Putamen (tissue), 1 donor: ENCODE data around the gene ADTRP.

ENCODE experiments used
- DNase-seq: peaks from one replicate; pipeline ENCODE4 v3.0.0-alpha.2; 2016; ENCODE audit warnings: low spot score

ADTRP gene

GRCh38 chr6:11754625-11755271, 23.9 kb downstream of the ADTRP start:
- no peak for DNase-seq

- no peak for DNase-seq
Measured at GRCh38 chr6:11753798-11754197, 24.8 kb downstream of the ADTRP start.

DNA sequence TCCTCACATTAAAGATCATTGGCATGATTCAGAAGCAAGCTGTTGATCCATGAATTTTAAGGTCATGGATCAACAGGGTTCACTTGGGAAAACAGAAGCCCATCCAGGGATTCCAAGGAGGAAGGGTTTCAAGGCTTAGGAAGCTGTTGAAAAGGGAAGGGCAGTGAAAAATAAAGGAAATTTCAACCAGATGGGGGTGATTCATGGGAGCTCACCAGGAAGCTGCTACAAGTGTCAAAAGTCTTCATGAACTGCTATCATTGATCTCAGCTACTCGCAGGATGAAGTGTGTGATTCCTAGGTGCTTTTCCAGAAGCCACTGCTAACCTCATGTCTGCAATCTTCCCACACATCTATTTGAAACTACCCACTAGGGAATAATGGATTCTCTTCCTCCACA, 26.2 kb downstream of the ADTRP start:
- DNase-seq: no peak

GRCh38 chr6:11750682-11751081, 27.9 kb downstream of the ADTRP start:
- DNase-seq: no peak

GRCh38 chr6:11748591-11749210, 29.9 kb downstream of the ADTRP start:
- DNase-seq: no peak

- no peak for DNase-seq
Measured at GRCh38 chr6:11747021-11747420, 31.6 kb downstream of the ADTRP start.

GRCh38 chr6:11744753-11745152, 33.9 kb downstream of the ADTRP start:
- DNase-seq: no peak

DNA sequence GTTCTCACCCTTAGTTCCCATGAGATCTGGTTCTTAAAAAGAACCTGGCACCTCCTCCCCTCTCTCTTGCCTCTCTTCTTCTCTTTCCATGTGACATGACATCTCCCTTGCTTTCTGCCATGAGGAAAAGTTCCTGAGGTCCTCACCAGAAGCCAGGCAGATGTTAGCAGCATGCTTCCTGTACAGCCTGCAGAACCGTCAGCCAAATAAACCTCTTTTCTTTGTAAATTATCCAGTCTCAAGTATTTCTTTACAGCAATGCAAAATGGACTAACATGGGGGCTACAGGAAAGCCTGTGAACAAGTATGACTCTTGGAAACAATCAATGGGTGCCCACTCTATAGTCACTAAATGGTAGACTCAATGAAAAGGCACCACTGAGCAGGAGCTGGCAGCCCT, 34.5 kb downstream of the ADTRP start:
- no peak for DNase-seq

- DNase-seq: no peak
Measured at GRCh38 chr6:11740875-11741274, 37.7 kb downstream of the ADTRP start.

DNA sequence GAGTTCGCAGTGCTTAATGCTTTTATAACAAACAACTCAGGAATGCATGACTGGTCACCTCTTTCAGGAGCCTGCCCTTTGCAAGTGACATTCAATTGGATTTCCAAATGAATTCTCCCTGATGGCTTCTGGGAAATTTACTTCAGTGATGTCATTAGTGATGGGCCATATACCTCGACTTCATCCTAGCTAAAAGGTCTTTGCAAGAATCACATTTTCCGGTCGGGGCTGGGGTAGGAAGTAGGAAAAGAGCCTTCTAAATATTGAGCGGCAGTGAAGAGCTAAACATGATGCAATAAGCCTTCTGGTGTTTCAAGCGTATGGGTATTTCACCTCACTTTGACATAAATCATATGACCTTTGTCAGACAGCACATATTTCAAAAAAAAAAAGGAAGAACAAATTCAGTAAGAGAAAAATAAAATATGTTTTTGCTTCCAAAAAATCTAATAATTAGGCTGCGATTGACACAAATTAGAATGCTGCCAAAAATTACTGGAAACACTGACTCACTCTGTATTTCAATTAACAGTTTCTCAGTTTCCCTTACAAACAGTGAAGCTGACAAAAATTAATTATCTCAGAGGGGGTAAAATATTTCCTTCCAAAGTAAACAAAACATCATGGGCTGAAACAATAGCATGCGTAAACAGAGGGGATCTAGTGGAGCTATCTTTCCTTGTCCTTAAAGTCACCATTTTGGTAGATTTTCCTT, 39.8 kb downstream of the ADTRP start:
- DNase-seq: no peak

DNA sequence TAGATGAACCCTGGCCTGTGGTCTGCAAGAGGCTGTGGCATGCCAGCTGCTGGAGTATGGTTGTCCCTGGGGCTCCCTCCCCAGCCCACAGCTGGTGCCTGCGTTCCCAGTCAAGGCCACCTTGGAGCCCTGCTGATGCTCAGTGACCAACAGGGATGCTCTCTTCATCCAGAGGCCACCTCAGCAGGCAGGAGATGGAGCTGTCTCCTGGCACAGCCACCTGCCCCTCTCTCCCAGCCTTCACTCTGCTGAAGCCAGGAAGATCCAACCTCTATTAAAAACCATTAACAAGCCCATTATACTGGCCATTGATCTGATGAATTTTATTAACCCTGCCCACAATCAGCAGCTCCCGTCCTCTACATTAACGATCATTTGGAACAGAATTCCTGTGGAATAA, 40.4 kb downstream of the ADTRP start:
- no peak for DNase-seq

DNA sequence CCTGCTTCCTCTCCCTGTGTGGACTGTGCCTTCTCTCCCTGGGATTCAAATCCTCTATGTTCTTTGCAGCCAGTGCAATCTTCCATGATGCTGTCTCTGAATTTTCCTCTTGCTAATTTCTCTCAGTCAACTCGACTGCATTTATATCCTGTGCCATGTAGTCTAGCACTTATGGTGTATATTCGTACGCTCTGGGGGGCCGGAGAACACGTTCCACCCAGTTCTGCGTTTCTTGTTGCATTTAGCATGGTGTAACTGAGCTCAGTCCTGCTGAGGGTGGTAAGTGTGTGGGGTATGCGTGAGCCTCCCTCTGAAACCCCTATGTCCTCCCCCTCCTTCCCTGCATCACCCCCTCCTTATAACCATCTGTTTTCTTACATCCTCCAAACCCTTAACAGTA, 42.0 kb downstream of the ADTRP start:
- no peak for DNase-seq

GRCh38 chr6:11734861-11735613, 43.6 kb downstream of the ADTRP start:
- no peak for DNase-seq

- DNase-seq: peak; percentile 39
Measured at GRCh38 chr6:11732036-11732631, 46.5 kb downstream of the ADTRP start.

- no peak for DNase-seq
Measured at GRCh38 chr6:11731423-11731822, 47.2 kb downstream of the ADTRP start.

DNA sequence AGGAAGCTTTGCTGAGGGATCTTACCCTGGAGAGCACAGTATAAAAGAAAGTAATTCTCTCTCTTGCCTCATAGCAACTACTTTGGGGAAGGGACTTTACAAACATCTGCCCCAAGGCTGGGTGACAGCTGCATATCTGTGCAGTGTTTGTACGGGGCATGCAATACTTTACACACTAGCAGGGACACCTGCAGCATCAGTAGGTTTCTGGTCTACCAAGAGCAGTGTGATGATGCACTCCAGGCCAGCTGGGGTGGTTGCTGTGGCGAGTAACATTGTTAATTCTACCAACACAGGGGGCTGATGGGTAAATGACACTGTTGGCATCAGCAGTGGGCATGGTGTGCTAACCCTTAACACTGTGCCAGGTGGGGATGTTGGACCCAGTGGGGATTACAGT, 48.0 kb downstream of the ADTRP start:
- no peak for DNase-seq

GRCh38 chr6:11729076-11729475, 49.5 kb downstream of the ADTRP start:
- DNase-seq: no peak

DNA sequence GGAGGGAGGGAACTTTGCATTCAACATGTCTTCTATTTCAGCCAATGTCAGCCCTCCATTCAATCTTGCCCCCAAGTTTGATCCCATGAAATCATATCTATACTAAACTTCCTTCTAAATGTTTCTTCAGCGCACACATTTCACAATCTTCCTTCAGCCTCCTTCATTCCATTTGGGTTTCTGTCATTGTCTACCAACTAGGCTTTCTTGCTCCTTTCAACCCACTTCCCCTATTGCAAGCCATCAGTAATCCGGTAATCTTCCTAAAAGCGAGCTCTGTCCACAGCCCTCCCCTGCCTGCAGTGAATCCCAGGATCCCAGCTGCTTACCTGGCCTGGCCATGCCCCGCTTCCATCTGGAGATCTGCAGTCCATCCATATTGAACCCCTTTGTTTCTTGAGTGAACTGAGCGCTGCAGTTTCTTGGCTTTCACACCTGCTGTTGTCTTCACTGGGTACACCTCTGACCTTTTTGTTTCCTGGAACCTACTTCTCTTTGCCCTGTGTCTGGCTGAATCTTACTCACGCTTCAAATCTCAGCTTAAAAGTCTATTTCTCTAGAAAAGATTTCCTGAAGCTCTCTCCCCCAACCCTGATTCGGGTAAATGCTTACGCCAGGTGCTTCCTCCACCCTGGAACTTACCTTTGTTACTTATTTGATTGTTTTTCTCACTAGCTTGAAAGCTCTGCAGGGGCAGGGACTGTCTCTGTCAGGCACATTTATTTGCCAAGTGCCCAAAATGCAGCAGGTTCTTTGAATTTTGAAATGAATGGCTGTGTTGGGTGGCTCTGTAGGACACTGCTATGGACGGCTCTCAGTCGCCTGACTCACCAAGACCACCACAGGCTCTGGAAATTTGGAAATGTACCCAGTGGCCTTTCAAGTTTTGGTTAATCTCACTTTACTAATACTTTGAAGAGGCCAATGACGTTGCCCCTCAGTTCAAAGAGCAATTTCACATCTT, 50.3 kb downstream of the ADTRP start:
- no peak for DNase-seq

GRCh38 chr6:11727346-11727997, 51.1 kb downstream of the ADTRP start:
- DNase-seq: no peak

DNA sequence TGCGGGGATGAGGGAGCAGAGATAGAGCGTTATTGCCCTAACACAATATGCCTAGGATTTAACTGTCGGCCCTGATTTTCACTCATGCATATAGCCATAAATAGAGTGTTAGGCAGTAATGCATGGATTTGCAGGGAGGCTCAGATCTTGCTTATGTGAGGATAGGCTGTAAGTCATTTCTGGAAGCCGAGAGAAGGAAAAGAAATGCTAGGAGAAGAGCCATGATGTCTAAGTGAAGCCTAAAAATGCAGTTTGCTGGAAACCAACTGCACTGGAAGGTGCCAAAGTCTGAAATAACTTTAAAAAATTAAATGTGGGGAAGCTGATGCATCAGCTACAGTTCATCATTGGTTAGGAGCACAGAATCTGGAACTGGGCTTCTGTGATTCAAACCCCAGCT, 54.3 kb downstream of the ADTRP start:
- DNase-seq: no peak
